K562 (cell line): ENCODE measurements around the gene RALA. TPM values are rescaled to one million over a fixed set of nuclear protein-coding genes. Genes with fewer than 3 reads are reported as not detected.

Experiments
- CAMTA2 ChIP-seq: fragments of 250-450 bp; sonication (Bioruptor Pico); conservative IDR thresholded peaks from 2 replicates; pipeline ENCODE4 v1.5.1; 2022
- FOSL1 ChIP-seq: fragments of 200-800 bp; sonication (Bioruptor generic); conservative IDR thresholded peaks from 2 replicates; pipeline ENCODE4 v1.6.1; 2016; ENCODE audit warnings: missing genetic modification characterization, missing compliant biosample characterization
- FOXP1 ChIP-seq: sonication (generic); formaldehyde crosslinking; IDR thresholded peaks from 2 replicates; pipeline ENCODE4 v1.8.0; 2022; ENCODE audit warnings: mild to moderate bottlenecking, missing genetic modification reagents
- GATAD2B ChIP-seq: fragments of 450-650 bp; IDR thresholded peaks from 2 replicates; pipeline ENCODE4 v1.6.1; 2017; ENCODE audit warnings: mild to moderate bottlenecking, borderline replicate concordance
- NFIX ChIP-seq: fragments of 250-450 bp; sonication (Bioruptor Pico); IDR thresholded peaks from 2 replicates; pipeline ENCODE4 v1.4.0; 2020; ENCODE audit warnings: low read depth, mild to moderate bottlenecking, moderate library complexity
- NONO ChIP-seq, 2 experiments: fragments of 200-400 bp in 1 of 2; fragments of 450-650 bp in 1 of 2; formaldehyde crosslinking in 1 of 2; IDR thresholded peaks; 2 replicates each; pipeline ENCODE4 v1.6.1; 2017; ENCODE audit warnings: low read depth in 2 of 2, mild to moderate bottlenecking in 2 of 2, moderate library complexity in 2 of 2, low read length in 1 of 2
- NR4A1 ChIP-seq, 2 experiments: fragments of 250-450 bp in 1 of 2; fragments of 450-650 bp in 1 of 2; sonication (Bioruptor Pico) in 1 of 2; IDR thresholded peaks; 2 replicates each; pipeline versions ENCODE4 v1.4.0 to v1.6.1; 2016 to 2020; ENCODE audit warnings: mild to moderate bottlenecking in 2 of 2, missing compliant biosample characterization in 1 of 2, missing genetic modification characterization in 1 of 2, moderate library complexity in 1 of 2
- PHB ChIP-seq: fragments of 250-450 bp; sonication (Bioruptor Pico); IDR thresholded peaks from 2 replicates; pipeline ENCODE4 v1.5.0; 2021
- RAD21 ChIP-seq, 2 experiments: fragments of 250-450 bp in 1 of 2; fragments of 450-650 bp in 1 of 2; sonication (Bioruptor Pico) in 1 of 2; formaldehyde crosslinking in 1 of 2; IDR thresholded peaks in 1 of 2; conservative IDR thresholded peaks in 1 of 2; 2 replicates each; pipeline versions ENCODE4 v1.4.0 to v1.8.0; 2020 to 2022; ENCODE audit warnings: mild to moderate bottlenecking in 2 of 2, moderate library complexity in 1 of 2
- RB1 ChIP-seq: fragments of 450-650 bp; IDR thresholded peaks from 2 replicates; pipeline ENCODE4 v1.6.1; 2017; ENCODE audit warnings: low read depth, mild to moderate bottlenecking
- SAP30 ChIP-seq: fragments of 200-600 bp; sonication (generic); IDR thresholded peaks from 2 replicates; pipeline ENCODE4 v1.6.1; 2012; ENCODE audit warnings: borderline replicate concordance, low read depth, mild to moderate bottlenecking, moderate library complexity, low read length, control low read depth, inconsistent platforms; ENCODE audit not compliant: insufficient read depth, poor library complexity, severe bottlenecking
- SRSF7 ChIP-seq: fragments of 200-400 bp; formaldehyde crosslinking; optimal IDR thresholded peaks from 2 replicates; pipeline ENCODE3; 2017; ENCODE audit warnings: mild to moderate bottlenecking, low read depth, low read length
- SRSF9 ChIP-seq: fragments of 200-400 bp; formaldehyde crosslinking; IDR thresholded peaks from 2 replicates; pipeline ENCODE4 v1.6.1; 2017; ENCODE audit warnings: low read depth, low read length, borderline replicate concordance
- TCFL5 ChIP-seq: fragments of 250-450 bp; sonication (Bioruptor Pico); conservative IDR thresholded peaks from 2 replicates; pipeline ENCODE4 v1.6.1; 2021; ENCODE audit warnings: mild to moderate bottlenecking, moderate library complexity, matching md5 sums
- ZNF217 ChIP-seq: sonication (generic); formaldehyde crosslinking; IDR thresholded peaks from 2 replicates; pipeline ENCODE4 v1.8.0; 2022; ENCODE audit warnings: mild to moderate bottlenecking, missing genetic modification reagents
- ZNF232 ChIP-seq: sonication (generic); formaldehyde crosslinking; IDR thresholded peaks from 2 replicates; pipeline ENCODE4 v1.8.0; 2022; ENCODE audit warnings: mild to moderate bottlenecking, missing genetic modification reagents
- ZNF274 ChIP-seq: IDR thresholded peaks from 2 replicates; pipeline ENCODE4 v1.6.1; 2011; ENCODE audit warnings: low read depth, mild to moderate bottlenecking, low read length, moderate library complexity, borderline replicate concordance
- ZNF282 ChIP-seq: sonication (generic); formaldehyde crosslinking; IDR thresholded peaks from 2 replicates; pipeline ENCODE4 v1.8.1; 2023; ENCODE audit warnings: missing genetic modification reagents
- ZNF41 ChIP-seq: fragments of 250-450 bp; sonication (Bioruptor Pico); conservative IDR thresholded peaks from 2 replicates; pipeline ENCODE4 v1.4.0; 2020; ENCODE audit warnings: mild to moderate bottlenecking
- polyA plus RNA-seq, 8 experiments: library from polyadenylated mRNA; depleted of rRNA in 4 of 8; stranded (reverse) in 5 of 8; unstranded in 3 of 8; fragments of >200 nt; fragmentation: Nextera tagmentation in 2 of 8; fragmentation: Illumina TruSeq in 1 of 8; extraction: Ambion mirVana in 2 of 8; extraction: Trizol in 1 of 8; gene quantifications; 2 replicates each; pipeline versions ENCODE4 v1.2.1 to v1.2.3, GENCODE V29; 2011 to 2014; ENCODE audit warnings: inconsistent platforms in 1 of 8, missing spikeins in 1 of 8
- total RNA-seq, 7 experiments: library from RNA; depleted of rRNA in 6 of 7; stranded (reverse); fragments of >200 nt in 6 of 7; fragmentation: Illumina TruSeq in 2 of 7; extraction: Trizol in 2 of 7; gene quantifications; 2 replicates each; pipeline versions ENCODE4 v1.2.1 to v1.2.3, GENCODE V29; 2011 to 2021; ENCODE audit warnings: low replicate concordance in 1 of 7
- TF ChIP-seq, protein P1 (sequence below), 2 experiments: IDR thresholded peaks in 1 of 2; conservative IDR thresholded peaks in 1 of 2; 2 replicates each; pipeline ENCODE4 v1.6.1; 2016; ENCODE audit warnings: low read depth in 2 of 2, mild to moderate bottlenecking in 1 of 2, missing compliant biosample characterization in 1 of 2, missing genetic modification characterization in 1 of 2, moderate library complexity in 1 of 2
- TF ChIP-seq, protein P2 (sequence below): fragments of 450-650 bp; IDR thresholded peaks from one replicate; pipeline ENCODE4 v1.6.1; 2018; ENCODE audit warnings: mild to moderate bottlenecking, moderate library complexity; ENCODE audit not compliant: partially characterized antibody
- TF ChIP-seq, protein P3 (sequence below): sonication (generic); formaldehyde crosslinking; IDR thresholded peaks from 2 replicates; pipeline ENCODE4 v1.8.1; 2023; ENCODE audit warnings: mild to moderate bottlenecking, missing genetic modification reagents

The RALA gene
- total and polyA plus RNA-seq, 9 of the 15 experiments (the other 6 are each of a cell fraction or from before 2014, with no cell fraction given): 7.2 to 28.0 (median 25.7) TPM

DNA sequence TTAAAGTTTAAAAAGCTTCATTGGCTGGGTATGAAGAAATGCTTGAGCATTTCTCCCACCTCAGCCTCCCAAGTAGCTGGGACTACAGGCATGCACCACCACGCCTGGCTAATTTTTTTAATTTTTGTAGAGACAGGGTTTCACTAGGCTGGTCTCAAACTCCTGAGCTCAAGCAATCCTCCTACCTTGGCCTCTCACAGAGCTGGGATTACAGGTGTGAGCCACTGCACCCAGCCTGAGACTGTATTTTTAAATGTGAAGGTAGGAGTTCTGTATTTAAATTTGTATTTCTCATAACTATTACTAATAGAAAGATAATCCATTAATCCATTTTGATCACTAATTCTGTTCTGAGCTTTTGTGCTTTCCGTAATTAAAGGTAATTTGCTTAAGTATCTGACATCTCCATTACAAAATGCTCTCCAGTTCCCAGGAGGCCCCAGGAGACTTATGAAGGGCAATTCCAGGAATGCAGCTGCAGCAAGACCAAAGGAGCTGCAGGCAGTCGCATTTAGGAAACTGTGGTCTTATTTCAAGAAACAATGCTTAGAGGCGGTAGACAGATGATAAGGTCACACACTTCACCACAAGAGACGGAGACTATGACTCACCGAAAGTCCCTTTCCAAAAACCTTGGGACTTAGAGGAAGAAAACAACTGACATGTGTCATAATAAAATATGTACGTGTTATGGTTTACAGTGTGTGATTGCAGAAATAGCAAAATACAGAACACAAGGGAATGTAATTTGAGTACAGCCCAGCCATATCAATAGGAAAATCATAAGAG lies 33.9 kb upstream of the RALA start (continued):
- TF ChIP-seq, protein P1, sequence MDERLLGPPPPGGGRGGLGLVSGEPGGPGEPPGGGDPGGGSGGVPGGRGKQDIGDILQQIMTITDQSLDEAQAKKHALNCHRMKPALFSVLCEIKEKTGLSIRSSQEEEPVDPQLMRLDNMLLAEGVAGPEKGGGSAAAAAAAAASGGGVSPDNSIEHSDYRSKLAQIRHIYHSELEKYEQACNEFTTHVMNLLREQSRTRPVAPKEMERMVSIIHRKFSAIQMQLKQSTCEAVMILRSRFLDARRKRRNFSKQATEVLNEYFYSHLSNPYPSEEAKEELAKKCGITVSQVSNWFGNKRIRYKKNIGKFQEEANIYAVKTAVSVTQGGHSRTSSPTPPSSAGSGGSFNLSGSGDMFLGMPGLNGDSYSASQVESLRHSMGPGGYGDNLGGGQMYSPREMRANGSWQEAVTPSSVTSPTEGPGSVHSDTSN (CRISPR knock-in tag; IDR thresholded peaks at IDR 0.05; ENCODE audit: low read depth): no peak
- TF ChIP-seq, protein P1 (tag; conservative IDR thresholded peaks at IDR 0.05; ENCODE audit: low read depth): peak; percentile 92
- 0 out of 4 replicates have a peak, but pooled peaks of 1 of the 2 experiments have one; percentile 48 for TF ChIP-seq NONO (IDR thresholded peaks at IDR 0.05; ENCODE audit: low read depth in 2 of 2, low read length in 1 of 2)
- no peak for TF ChIP-seq ZNF282 (CRISPR knock-in tag)
- no peak for TF ChIP-seq ZNF274
- TF ChIP-seq, protein P2, sequence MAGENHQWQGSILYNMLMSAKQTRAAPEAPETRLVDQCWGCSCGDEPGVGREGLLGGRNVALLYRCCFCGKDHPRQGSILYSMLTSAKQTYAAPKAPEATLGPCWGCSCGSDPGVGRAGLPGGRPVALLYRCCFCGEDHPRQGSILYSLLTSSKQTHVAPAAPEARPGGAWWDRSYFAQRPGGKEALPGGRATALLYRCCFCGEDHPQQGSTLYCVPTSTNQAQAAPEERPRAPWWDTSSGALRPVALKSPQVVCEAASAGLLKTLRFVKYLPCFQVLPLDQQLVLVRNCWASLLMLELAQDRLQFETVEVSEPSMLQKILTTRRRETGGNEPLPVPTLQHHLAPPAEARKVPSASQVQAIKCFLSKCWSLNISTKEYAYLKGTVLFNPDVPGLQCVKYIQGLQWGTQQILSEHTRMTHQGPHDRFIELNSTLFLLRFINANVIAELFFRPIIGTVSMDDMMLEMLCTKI: no peak
- TF ChIP-seq TCFL5 (CRISPR knock-in tag): no peak
- TF ChIP-seq ZNF217 (CRISPR knock-in tag): no peak
- no peak for TF ChIP-seq SAP30
- no peak for TF ChIP-seq SRSF7
- TF ChIP-seq, protein P3, sequence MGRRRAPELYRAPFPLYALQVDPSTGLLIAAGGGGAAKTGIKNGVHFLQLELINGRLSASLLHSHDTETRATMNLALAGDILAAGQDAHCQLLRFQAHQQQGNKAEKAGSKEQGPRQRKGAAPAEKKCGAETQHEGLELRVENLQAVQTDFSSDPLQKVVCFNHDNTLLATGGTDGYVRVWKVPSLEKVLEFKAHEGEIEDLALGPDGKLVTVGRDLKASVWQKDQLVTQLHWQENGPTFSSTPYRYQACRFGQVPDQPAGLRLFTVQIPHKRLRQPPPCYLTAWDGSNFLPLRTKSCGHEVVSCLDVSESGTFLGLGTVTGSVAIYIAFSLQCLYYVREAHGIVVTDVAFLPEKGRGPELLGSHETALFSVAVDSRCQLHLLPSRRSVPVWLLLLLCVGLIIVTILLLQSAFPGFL (CRISPR knock-in tag): no peak
- TF ChIP-seq GATAD2B: no peak; the same call in 1 of the 2 replicates
- no peak for TF ChIP-seq ZNF232
- no peak for TF ChIP-seq ZNF41 (CRISPR knock-in tag)
- TF ChIP-seq RAD21 (CRISPR knock-in tag; conservative IDR thresholded peaks at IDR 0.05 in 1 of 2, IDR thresholded peaks at IDR 0.05 in 1 of 2): peak; percentile 19 to 37; a peak in 2 of 4 replicates
- TF ChIP-seq NR4A1 (CRISPR knock-in tag; IDR thresholded peaks at IDR 0.05): no peak
- no peak for TF ChIP-seq NR4A1 (tag; IDR thresholded peaks at IDR 0.05)
- no peak for TF ChIP-seq RB1
- TF ChIP-seq SRSF9: no peak
- TF ChIP-seq PHB (CRISPR knock-in tag): no peak
- no peak for TF ChIP-seq NFIX (CRISPR knock-in tag)
- peak; percentile 99 for TF ChIP-seq FOSL1 (tag)
- no peak for TF ChIP-seq CAMTA2 (CRISPR knock-in tag)
- no peak for TF ChIP-seq FOXP1 (CRISPR knock-in tag)
